HT1080 (cell line): ENCODE measurements around the gene MELK. TPM values are rescaled to one million over a fixed set of nuclear protein-coding genes. Genes with fewer than 3 reads are reported as not detected.
"Not testable (repeated sequence)": the region's sequence is repeated elsewhere in the genome, so short reads cannot be mapped to it uniquely, and the experiment has no call there.

Experiments used
- DNase-seq: peaks from one replicate; pipeline ENCODE4 v3.0.0-alpha.2; 2015; ENCODE audit warnings: low read depth
- polyA plus RNA-seq, 2 experiments: library from polyadenylated mRNA; depleted of rRNA; stranded (reverse); fragments of >200 nt; gene quantifications; 2 replicates each; pipeline ENCODE4 v1.2.3, GENCODE V29; 2015
- total RNA-seq: library from RNA; depleted of rRNA; stranded (reverse); fragments of >200 nt; shearing (Covaris generic); gene quantifications from 2 replicates; pipeline ENCODE4 v1.2.3, GENCODE V29; 2014; rRNA removed

MELK gene
- total RNA-seq, result 62.7 and 74.6 TPM in 2 replicates
- 63.1 and 72.0 TPM in 2 replicates for polyA plus RNA-seq (2015; cell fraction: cytosol; rRNA removed)
- polyA plus RNA-seq (2015; cell fraction: nucleus; rRNA removed), result 81.9 and 89.7 TPM in 2 replicates

GRCh38 chr9:36572515-36573418 is at the start of gene MELK:
TSS of gene MELK (plus strand) at chr9:36572895. CDS start at chr9:36581682, 8,787 bp downstream.
- peak; percentile 75 for DNase-seq

- no peak for DNase-seq
Observed at GRCh38 chr9:36530224-36530623, 42.5 kb upstream of the MELK start.

DNA sequence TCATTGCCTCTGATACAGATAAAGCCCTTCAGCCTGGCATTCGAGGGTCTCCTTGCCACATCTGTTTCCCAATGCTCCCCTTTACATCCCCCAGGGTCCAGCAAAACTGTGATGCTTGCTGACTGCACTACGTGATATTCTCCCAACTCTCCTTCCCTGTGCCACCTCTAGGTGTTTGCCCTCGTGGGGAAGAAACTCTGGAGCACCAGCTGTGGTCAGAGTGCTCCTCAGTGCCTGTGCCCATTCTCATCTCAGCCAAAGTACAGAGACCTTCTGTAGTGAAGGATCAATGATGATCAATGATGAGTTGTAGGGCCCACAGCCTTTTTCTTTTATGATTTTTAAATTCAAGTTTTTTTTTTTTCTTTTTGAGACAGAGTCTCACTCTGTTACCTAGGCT is 40.3 kb upstream of the MELK start:
- DNase-seq, result no peak

GRCh38 chr9:36533726-36534125 is 39.0 kb upstream of the MELK start:
- DNase-seq, result not testable (repeated sequence)

DNA sequence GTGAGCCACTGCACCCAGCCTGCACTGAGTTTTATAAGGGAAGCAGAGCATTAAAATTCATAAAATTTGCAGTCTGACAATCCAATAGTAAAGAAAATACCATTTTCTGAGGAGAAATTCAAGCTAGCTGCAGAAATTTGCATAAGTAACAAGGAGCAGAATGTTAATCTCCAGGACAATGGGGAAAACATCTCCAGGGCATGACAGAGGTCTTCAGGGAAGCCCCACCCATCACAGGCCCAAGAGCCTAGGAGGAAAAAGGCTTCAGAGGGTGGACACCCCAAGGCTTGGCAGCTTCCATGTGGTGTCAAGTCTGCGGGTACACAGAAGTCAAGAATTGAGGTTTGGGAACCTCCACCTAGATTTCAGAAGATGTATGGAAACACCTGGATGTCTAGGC is 37.6 kb upstream of the MELK start:
- DNase-seq, result no peak

- DNase-seq, result no peak
Observed at GRCh38 chr9:36537861-36538260, 34.8 kb upstream of the MELK start.

DNA sequence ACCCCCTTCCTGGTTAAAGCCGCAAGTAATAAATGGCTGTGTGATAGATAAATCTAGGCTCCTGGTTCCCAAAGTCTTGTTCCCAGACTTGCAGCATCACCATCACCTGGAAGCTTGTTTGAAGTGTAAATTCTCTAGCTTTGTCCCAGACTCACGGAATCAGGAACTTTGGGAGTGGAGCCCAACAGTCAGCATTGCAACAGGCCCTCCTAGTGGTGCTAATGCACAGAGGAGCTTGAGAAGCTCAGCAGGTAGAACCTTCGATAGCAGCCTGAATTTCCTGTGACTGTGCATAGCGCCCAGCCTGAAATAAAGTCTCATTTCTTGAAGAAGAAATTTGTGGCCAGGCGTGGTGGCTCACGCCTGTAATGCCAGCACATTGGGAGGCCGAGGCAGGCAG is 30.3 kb upstream of the MELK start:
- DNase-seq, result no peak

- DNase-seq, result no peak
Observed at GRCh38 chr9:36543916-36544315, 28.8 kb upstream of the MELK start.

DNA sequence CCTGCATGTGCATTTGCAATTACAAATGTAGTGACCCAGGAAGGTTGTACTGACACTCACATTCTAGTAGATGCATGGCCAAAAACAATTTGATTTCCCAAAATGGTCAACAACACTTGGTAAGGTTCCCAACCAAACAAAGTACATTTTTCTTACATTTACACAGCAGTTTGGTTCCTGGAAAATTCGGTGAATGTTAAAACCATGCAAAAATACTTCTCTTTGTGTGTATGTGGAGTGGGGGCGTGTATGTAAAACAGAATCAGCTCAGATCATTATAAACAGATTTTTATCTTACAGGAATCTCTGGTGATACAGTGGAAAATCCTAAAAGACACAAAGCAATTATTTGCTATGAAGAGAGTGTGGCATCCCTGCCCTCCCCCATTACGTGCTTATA is 25.1 kb upstream of the MELK start:
- no peak for DNase-seq

- no peak for DNase-seq
Observed at GRCh38 chr9:36548454-36548853, 24.2 kb upstream of the MELK start.

DNA sequence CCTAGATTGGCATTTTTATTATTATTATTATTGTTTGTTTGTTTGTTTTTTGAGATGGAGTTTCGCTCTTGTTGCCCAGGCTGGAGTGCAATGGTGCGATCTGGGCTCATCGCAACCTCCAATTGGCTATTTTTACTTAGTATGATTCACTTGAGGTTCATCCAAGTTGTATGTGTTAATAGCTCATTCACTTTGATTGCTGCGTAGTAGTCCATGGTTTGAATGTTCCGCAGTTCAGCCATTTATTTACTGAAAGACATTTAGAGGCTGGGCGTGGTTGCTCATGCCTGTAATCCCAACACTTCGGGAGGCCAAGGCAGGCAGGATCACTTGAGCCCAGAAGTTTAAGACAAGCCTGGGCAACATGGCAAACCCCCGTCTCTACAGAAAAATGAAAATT is 22.6 kb upstream of the MELK start:
- DNase-seq, result no peak

DNA sequence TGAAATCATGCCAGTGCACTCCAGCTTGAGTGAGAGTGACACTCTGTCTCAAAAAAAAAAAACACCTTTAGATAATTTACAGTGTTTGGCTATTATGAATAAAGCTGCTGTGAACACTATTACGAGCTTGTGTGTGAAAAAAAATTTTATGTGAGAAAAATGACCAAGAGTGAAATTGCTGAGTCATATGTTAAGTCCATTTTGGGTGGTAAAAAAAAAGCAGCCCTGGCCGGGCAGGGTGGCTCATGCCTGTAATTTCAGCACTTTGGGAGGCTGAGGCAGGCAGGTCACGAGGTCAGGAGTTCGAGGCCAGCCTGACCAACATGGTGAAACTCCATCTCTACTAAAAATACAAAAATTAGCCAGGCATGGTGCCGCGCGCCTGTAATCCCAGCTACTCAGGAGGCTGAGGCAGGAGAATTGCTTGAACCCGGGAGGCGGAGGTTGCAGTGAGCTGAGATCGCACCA is 22.0 kb upstream of the MELK start:
- not testable (repeated sequence) for DNase-seq

- DNase-seq, result no peak
Observed at GRCh38 chr9:36551129-36551528, 21.6 kb upstream of the MELK start.

- no peak for DNase-seq
Observed at GRCh38 chr9:36551910-36552309, 20.8 kb upstream of the MELK start.

- peak; percentile 29 for DNase-seq
Observed at GRCh38 chr9:36559036-36559695, 13.5 kb upstream of the MELK start.

GRCh38 chr9:36560771-36561170 is 11.9 kb upstream of the MELK start:
- DNase-seq, result peak; percentile 20

GRCh38 chr9:36562801-36563200 is 9.9 kb upstream of the MELK start:
- DNase-seq, result not testable (repeated sequence)

DNA sequence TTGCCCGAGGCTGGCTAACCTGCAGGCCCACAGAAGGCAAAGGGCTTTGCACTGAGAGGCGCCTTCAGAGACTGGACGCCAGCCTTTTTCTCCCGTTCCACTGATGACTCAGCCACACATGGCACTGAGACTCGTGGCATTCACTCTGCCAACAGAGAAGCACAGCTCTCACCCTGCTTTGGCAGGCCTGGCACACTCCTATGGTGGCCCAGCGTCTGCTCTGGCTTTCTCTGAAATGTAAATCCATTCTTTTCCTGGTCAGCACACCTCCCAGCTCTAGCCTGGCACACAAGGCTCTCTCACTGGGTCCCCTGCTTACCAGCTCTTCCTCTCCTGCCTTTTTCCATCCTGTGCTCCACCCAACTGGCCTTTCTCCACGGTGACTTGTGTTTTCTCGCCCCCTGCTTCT is 5.9 kb upstream of the MELK start:
- DNase-seq, result peak; percentile 67

DNA sequence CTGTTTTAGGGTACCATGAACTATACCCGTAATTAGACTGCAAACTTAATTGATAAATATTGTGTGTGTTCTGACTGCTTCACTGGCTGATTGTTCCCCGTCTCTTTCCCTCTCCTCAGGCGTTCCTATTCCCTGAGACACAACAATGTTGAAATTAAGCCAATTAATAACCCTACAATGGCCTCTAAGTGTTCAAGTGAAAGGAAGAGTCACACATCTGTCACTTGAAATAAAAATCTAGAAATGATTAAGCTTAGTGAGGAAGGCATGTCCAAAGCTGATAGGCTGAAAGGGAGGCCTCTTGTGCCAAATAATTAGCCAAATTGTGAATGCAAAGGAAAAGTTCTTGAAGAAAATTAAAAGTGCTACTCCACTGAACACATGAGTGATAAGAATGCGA is 4.0 kb upstream of the MELK start:
- DNase-seq, result not testable (repeated sequence)

- DNase-seq, result no peak
Observed at GRCh38 chr9:36571333-36571732, 1.4 kb upstream of the MELK start.

GRCh38 chr9:36574045-36574444 is 1.4 kb downstream of the MELK start:
- not testable (repeated sequence) for DNase-seq

- peak; percentile 56 for DNase-seq
Observed at GRCh38 chr9:36575411-36575882, 2.8 kb downstream of the MELK start.
